ENCODE measurements around the gene RUSC2. TPM values are rescaled to one million over a fixed set of nuclear protein-coding genes. Genes with fewer than 3 reads are reported as not detected.
A peak's percentile ranks its signal among the peaks of the same experiment; 100 is the strongest.

RUSC2 gene
- total and polyA plus RNA-seq, 2 of the 13 experiments (the other 11 are each of a cell fraction or from before 2014, with no cell fraction given), result 2.8 to 3.3 TPM

- TF ChIP-seq ZNF367 (CRISPR knock-in tag; IDR thresholded peaks at IDR 0.05; ENCODE audit: borderline replicate concordance) (0 out of 2 replicates have a peak, but pooled peaks have one; percentile 9), GTF3A (CRISPR knock-in tag; conservative IDR thresholded peaks at IDR 0.05) (no peak), GATAD2A (CRISPR knock-in tag; IDR thresholded peaks at IDR 0.05) (no peak), NR0B2 (CRISPR knock-in tag; IDR thresholded peaks at IDR 0.05) (0 out of 2 replicates have a peak, but pooled peaks have one; percentile 14), SRSF9 (IDR thresholded peaks at IDR 0.05; ENCODE audit: borderline replicate concordance, insufficient read depth, low read depth, low read length, poor library complexity, severe bottlenecking) (no peak), BRD4 (CRISPR knock-in tag; IDR thresholded peaks at IDR 0.05) (no peak; the same call in 1 of the 2 replicates), PCBP1 (IDR thresholded peaks at IDR 0.05; ENCODE audit: borderline replicate concordance, low read depth, low read length) (0 out of 2 replicates have a peak, but pooled peaks have one; percentile 26), ARID2 (CRISPR knock-in tag; IDR thresholded peaks at IDR 0.05; ENCODE audit: borderline replicate concordance) (no peak), ZNF670 (CRISPR knock-in tag; IDR thresholded peaks at IDR 0.05; ENCODE audit: borderline replicate concordance) (no peak), SOX13 (IDR thresholded peaks at IDR 0.05) (no peak), SOX13 (CRISPR knock-in tag; conservative IDR thresholded peaks at IDR 0.05 in 1 of 2, IDR thresholded peaks at IDR 0.05 in 1 of 2) (no peak), KLF13 (CRISPR knock-in tag; IDR thresholded peaks at IDR 0.05) (peak; percentile 39; the same call in 1 of the 2 replicates), ZNF3 (CRISPR knock-in tag; IDR thresholded peaks at IDR 0.05) (no peak), PRDM10 (CRISPR knock-in tag; IDR thresholded peaks at IDR 0.05; ENCODE audit: low read depth) (no peak; the same call in 1 of the 2 replicates), ZNF710 (CRISPR knock-in tag; IDR thresholded peaks at IDR 0.05; ENCODE audit: borderline replicate concordance) (no peak), ZNF503 (CRISPR knock-in tag; IDR thresholded peaks at IDR 0.05) (no peak), ZNF251 (CRISPR knock-in tag; IDR thresholded peaks at IDR 0.05) (no peak), ZNF232 (CRISPR knock-in tag; IDR thresholded peaks at IDR 0.05; ENCODE audit: borderline replicate concordance) (no peak)
These were observed 421 bp downstream of the RUSC2 start (continued) for GRCh38 chr9:35490155-35490909.
